ENCODE results near the gene OR6C75.

DNA sequence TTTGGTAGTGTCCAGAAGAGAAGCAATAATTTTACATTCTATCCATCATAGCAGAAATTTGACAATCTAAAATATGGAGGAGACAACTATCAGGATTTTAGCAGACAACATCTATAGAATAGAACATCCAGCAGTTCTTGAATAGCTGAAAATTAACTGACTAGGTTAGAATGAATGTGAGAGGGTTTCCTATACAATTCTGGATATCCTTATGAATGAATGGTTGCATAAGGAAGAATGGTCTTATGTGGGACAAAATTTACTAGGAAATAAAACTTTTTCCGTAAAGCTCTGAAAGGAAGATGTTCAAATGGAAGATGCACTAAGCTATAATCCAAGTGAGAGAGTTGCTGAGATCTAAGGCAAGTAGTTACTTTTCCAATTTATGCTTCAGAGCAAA lies 32.3 kb upstream of the OR6C75 start, which contains the start of gene OR6C3:
- TF ChIP-seq GATA1 (IDR thresholded peaks at IDR 0.05; ENCODE audit: low read depth, low read length) (no peak), POLR2A (IDR thresholded peaks at IDR 0.05; ENCODE audit: low read length) (no peak)

Data from erythroblast (primary cell).